GM23338 (cell line): ENCODE data around the gene ATG9A. TPM values are rescaled to one million over a fixed set of nuclear protein-coding genes. Genes with fewer than 3 reads are reported as not detected.

ENCODE experiments used
- ATAC-seq: fragments of 200-7000 bp; cut with Tn5 transposase; 3 replicates; pipeline ENCODE4 v1.9.1; 2020
- DNase-seq: peaks from one replicate; pipeline ENCODE4 v3.0.0-alpha.2; 2015; ENCODE audit warnings: low spot score
- H2AFZ ChIP-seq: fragments of 200-600 bp; sonication (generic); 2 replicates; pipeline ENCODE4 v1.8.0; 2016; ENCODE audit warnings: antibody characterized with exemption, mild to moderate bottlenecking, moderate library complexity
- H3F3A ChIP-seq: fragments of 200-600 bp; sonication (generic); replicated peaks from 2 replicates; pipeline ENCODE4 v1.8.0; 2017; ENCODE audit warnings: antibody characterized with exemption, mixed run types, low read depth
- H3K27ac ChIP-seq: fragments of 200-600 bp; sonication (generic); 2 replicates; pipeline ENCODE4 v1.6.1; 2016; ENCODE audit warnings: low read depth
- H3K27me3 ChIP-seq: fragments of 200-600 bp; sonication (generic); 2 replicates; pipeline ENCODE4 v1.8.0; 2016; ENCODE audit warnings: mild to moderate bottlenecking, mixed run types, moderate library complexity; ENCODE audit not compliant: insufficient read depth
- H3K36me3 ChIP-seq: fragments of 200-600 bp; sonication (generic); 2 replicates; pipeline ENCODE4 v1.8.0; 2016; ENCODE audit warnings: mild to moderate bottlenecking; ENCODE audit not compliant: insufficient read depth
- H3K4me1 ChIP-seq: fragments of 200-600 bp; sonication (generic); 2 replicates; pipeline ENCODE4 v1.8.0; 2016; ENCODE audit warnings: mild to moderate bottlenecking, moderate library complexity; ENCODE audit not compliant: insufficient read depth
- H3K4me2 ChIP-seq: fragments of 200-600 bp; sonication (generic); 2 replicates; pipeline ENCODE4 v1.7.1; 2017; ENCODE audit warnings: mixed run types
- H3K4me3 ChIP-seq: fragments of 200-600 bp; sonication (generic); 2 replicates; pipeline ENCODE4 v1.6.1; 2016; ENCODE audit warnings: mixed run types
- H3K79me2 ChIP-seq: fragments of 200-600 bp; sonication (generic); replicated peaks from 2 replicates; pipeline ENCODE4 v1.8.0; 2017; ENCODE audit warnings: mild to moderate bottlenecking; ENCODE audit not compliant: insufficient read depth
- H3K9me2 ChIP-seq: fragments of 200-600 bp; sonication (generic); 2 replicates; pipeline ENCODE4 v1.8.0; 2017; ENCODE audit not compliant: insufficient read depth
- H4K20me1 ChIP-seq: fragments of 200-600 bp; sonication (generic); replicated peaks from 2 replicates; pipeline ENCODE4 v1.8.0; 2017; ENCODE audit warnings: mild to moderate bottlenecking; ENCODE audit not compliant: insufficient read depth
- H3K27ac Mint-ChIP-seq: 2 replicates; pipeline ENCODE4 v1.8.0; 2020; ENCODE audit warnings: inconsistent platforms, mild to moderate bottlenecking, moderate library complexity, mixed read lengths
- H3K27me3 Mint-ChIP-seq: 3 replicates; pipeline ENCODE4 v1.8.0; 2022; ENCODE audit warnings: low read depth, mild to moderate bottlenecking, moderate library complexity, mixed read lengths, inconsistent platforms; ENCODE audit not compliant: insufficient read depth, poor library complexity
- H3K36me3 Mint-ChIP-seq: 3 replicates; pipeline ENCODE4 v1.8.0; 2021; ENCODE audit warnings: low read depth, mild to moderate bottlenecking, inconsistent platforms, moderate library complexity, mixed read lengths
- H3K4me1 Mint-ChIP-seq: 3 replicates; pipeline ENCODE4 v1.8.0; 2020; ENCODE audit warnings: mild to moderate bottlenecking, inconsistent platforms, mixed read lengths
- H3K4me3 Mint-ChIP-seq: 3 replicates; pipeline ENCODE4 v1.8.0; 2021; ENCODE audit warnings: moderate library complexity, mild to moderate bottlenecking, inconsistent platforms, mixed read lengths
- H3K9me3 Mint-ChIP-seq: 3 replicates; pipeline ENCODE4 v1.8.0; 2020; ENCODE audit warnings: moderate library complexity, mild to moderate bottlenecking, inconsistent platforms, mixed read lengths
- CREB1 ChIP-seq: fragments of 250-450 bp; sonication (Bioruptor Pico); IDR thresholded peaks from 2 replicates; pipeline ENCODE4 v1.5.0; 2020; ENCODE audit warnings: low read depth, mild to moderate bottlenecking, moderate library complexity
- CTCF ChIP-seq, 2 experiments: fragments of 200-600 bp in 1 of 2; sonication (generic) in 1 of 2; conservative IDR thresholded peaks; 2 replicates each; pipeline versions ENCODE4 v1.5.1 to v1.6.1; 2016 to 2017; ENCODE audit warnings: antibody characterized with exemption in 2 of 2, low read depth in 2 of 2, mild to moderate bottlenecking in 2 of 2, moderate library complexity in 1 of 2
- EZH2 ChIP-seq: fragments of 200-600 bp; sonication (generic); IDR thresholded peaks from one replicate; pipeline ENCODE4 v1.8.0; 2017; ENCODE audit warnings: antibody characterized with exemption, mild to moderate bottlenecking, low read depth; ENCODE audit not compliant: unreplicated experiment
- EZH2phosphoT487 ChIP-seq: fragments of 200-600 bp; sonication (generic); IDR thresholded peaks from one replicate; pipeline ENCODE4 v1.8.1; 2018; ENCODE audit warnings: antibody characterized with exemption; ENCODE audit not compliant: unreplicated experiment
- JUNB ChIP-seq: IDR thresholded peaks from one replicate; pipeline ENCODE4 v1.6.1; 2016; ENCODE audit warnings: antibody characterized with exemption; ENCODE audit not compliant: unreplicated experiment
- NANOG ChIP-seq: IDR thresholded peaks from 2 replicates; pipeline ENCODE4 v1.6.1; 2016; ENCODE audit warnings: antibody characterized with exemption, borderline replicate concordance
- POLR2AphosphoS5 ChIP-seq: IDR thresholded peaks from 2 replicates; pipeline ENCODE4 v1.6.1; 2016; ENCODE audit warnings: antibody characterized with exemption, low read depth
- REST ChIP-seq: IDR thresholded peaks from one replicate; pipeline ENCODE4 v1.6.1; 2018; ENCODE audit warnings: antibody characterized with exemption; ENCODE audit not compliant: unreplicated experiment
- STAT1 ChIP-seq: IDR thresholded peaks from one replicate; pipeline ENCODE4 v1.6.1; 2016; ENCODE audit warnings: antibody characterized with exemption; ENCODE audit not compliant: unreplicated experiment
- ZNF114 ChIP-seq: fragments of 250-450 bp; sonication (Bioruptor Pico); IDR thresholded peaks from 2 replicates; pipeline ENCODE4 v1.5.0; 2020; ENCODE audit warnings: mild to moderate bottlenecking, moderate library complexity
- ZNF331 ChIP-seq: fragments of 250-450 bp; sonication (Bioruptor Pico); IDR thresholded peaks from 2 replicates; pipeline ENCODE4 v1.5.0; 2020; ENCODE audit warnings: low read depth, mild to moderate bottlenecking, moderate library complexity
- polyA plus RNA-seq: library from polyadenylated mRNA; unstranded; fragments of >200 nt; fragmentation: Nextera tagmentation; extraction: Ambion mirVana; gene quantifications from 2 replicates; pipeline ENCODE4 v1.2.1, GENCODE V29; 2016
- total RNA-seq: library from RNA; depleted of rRNA; stranded (reverse); fragments of >200 nt; shearing (Covaris generic); gene quantifications from 2 replicates; pipeline ENCODE4 v1.2.3, GENCODE V29; 2014
- TF ChIP-seq, protein P1 (sequence below): IDR thresholded peaks from 2 replicates; pipeline ENCODE4 v1.6.1; 2016; ENCODE audit warnings: antibody characterized with exemption
- TF ChIP-seq, protein P2 (sequence below): fragments of 250-450 bp; sonication (Bioruptor Pico); IDR thresholded peaks from 2 replicates; pipeline ENCODE4 v1.5.0; 2020; ENCODE audit warnings: mild to moderate bottlenecking, moderate library complexity

ATG9A gene
- total and polyA plus RNA-seq, 2 experiments from 2014 or later, result 20.7 to 54.2 TPM

- Histone ChIP-seq H3F3A (peaks cover 15% of the 10 kb centered on the region; the same call in 1 of the 2 replicates), H3K9me2 (no peaks in the 10 kb centered on the region), H3K36me3 (no peaks in the 10 kb centered on the region; the same call in 1 of the 2 replicates), H2AFZ (peak overlapping the region; percentile 98), H3K4me2 (peak overlapping the region; percentile 96), H4K20me1 (no peaks in the 10 kb centered on the region; the same call in 1 of the 2 replicates), H3K79me2 (no peaks in the 10 kb centered on the region), H3K4me1 (peaks cover 15% of the 10 kb centered on the region), H3K27me3 (no peaks in the 10 kb centered on the region), H3K4me3 (peak overlapping the region; percentile 84), H3K27ac (0 out of 2 replicates have a peak overlapping the region, but pooled peaks have one; percentile 74)
- TF ChIP-seq, protein P1, sequence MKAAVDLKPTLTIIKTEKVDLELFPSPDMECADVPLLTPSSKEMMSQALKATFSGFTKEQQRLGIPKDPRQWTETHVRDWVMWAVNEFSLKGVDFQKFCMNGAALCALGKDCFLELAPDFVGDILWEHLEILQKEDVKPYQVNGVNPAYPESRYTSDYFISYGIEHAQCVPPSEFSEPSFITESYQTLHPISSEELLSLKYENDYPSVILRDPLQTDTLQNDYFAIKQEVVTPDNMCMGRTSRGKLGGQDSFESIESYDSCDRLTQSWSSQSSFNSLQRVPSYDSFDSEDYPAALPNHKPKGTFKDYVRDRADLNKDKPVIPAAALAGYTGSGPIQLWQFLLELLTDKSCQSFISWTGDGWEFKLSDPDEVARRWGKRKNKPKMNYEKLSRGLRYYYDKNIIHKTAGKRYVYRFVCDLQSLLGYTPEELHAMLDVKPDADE, result no peak
- TF ChIP-seq CTCF (conservative IDR thresholded peaks at IDR 0.05; ENCODE audit: low read depth in 2 of 2) (no peak), STAT1 (no peak), CREB1 (CRISPR knock-in tag) (no peak), REST (no peak), NANOG (no peak), EZH2phosphoT487 (no peak), EZH2 (no peak), POLR2AphosphoS5 (no peak), ZNF331 (CRISPR knock-in tag) (no peak), JUNB (no peak), ZNF114 (CRISPR knock-in tag) (no peak)
- TF ChIP-seq, protein P2, sequence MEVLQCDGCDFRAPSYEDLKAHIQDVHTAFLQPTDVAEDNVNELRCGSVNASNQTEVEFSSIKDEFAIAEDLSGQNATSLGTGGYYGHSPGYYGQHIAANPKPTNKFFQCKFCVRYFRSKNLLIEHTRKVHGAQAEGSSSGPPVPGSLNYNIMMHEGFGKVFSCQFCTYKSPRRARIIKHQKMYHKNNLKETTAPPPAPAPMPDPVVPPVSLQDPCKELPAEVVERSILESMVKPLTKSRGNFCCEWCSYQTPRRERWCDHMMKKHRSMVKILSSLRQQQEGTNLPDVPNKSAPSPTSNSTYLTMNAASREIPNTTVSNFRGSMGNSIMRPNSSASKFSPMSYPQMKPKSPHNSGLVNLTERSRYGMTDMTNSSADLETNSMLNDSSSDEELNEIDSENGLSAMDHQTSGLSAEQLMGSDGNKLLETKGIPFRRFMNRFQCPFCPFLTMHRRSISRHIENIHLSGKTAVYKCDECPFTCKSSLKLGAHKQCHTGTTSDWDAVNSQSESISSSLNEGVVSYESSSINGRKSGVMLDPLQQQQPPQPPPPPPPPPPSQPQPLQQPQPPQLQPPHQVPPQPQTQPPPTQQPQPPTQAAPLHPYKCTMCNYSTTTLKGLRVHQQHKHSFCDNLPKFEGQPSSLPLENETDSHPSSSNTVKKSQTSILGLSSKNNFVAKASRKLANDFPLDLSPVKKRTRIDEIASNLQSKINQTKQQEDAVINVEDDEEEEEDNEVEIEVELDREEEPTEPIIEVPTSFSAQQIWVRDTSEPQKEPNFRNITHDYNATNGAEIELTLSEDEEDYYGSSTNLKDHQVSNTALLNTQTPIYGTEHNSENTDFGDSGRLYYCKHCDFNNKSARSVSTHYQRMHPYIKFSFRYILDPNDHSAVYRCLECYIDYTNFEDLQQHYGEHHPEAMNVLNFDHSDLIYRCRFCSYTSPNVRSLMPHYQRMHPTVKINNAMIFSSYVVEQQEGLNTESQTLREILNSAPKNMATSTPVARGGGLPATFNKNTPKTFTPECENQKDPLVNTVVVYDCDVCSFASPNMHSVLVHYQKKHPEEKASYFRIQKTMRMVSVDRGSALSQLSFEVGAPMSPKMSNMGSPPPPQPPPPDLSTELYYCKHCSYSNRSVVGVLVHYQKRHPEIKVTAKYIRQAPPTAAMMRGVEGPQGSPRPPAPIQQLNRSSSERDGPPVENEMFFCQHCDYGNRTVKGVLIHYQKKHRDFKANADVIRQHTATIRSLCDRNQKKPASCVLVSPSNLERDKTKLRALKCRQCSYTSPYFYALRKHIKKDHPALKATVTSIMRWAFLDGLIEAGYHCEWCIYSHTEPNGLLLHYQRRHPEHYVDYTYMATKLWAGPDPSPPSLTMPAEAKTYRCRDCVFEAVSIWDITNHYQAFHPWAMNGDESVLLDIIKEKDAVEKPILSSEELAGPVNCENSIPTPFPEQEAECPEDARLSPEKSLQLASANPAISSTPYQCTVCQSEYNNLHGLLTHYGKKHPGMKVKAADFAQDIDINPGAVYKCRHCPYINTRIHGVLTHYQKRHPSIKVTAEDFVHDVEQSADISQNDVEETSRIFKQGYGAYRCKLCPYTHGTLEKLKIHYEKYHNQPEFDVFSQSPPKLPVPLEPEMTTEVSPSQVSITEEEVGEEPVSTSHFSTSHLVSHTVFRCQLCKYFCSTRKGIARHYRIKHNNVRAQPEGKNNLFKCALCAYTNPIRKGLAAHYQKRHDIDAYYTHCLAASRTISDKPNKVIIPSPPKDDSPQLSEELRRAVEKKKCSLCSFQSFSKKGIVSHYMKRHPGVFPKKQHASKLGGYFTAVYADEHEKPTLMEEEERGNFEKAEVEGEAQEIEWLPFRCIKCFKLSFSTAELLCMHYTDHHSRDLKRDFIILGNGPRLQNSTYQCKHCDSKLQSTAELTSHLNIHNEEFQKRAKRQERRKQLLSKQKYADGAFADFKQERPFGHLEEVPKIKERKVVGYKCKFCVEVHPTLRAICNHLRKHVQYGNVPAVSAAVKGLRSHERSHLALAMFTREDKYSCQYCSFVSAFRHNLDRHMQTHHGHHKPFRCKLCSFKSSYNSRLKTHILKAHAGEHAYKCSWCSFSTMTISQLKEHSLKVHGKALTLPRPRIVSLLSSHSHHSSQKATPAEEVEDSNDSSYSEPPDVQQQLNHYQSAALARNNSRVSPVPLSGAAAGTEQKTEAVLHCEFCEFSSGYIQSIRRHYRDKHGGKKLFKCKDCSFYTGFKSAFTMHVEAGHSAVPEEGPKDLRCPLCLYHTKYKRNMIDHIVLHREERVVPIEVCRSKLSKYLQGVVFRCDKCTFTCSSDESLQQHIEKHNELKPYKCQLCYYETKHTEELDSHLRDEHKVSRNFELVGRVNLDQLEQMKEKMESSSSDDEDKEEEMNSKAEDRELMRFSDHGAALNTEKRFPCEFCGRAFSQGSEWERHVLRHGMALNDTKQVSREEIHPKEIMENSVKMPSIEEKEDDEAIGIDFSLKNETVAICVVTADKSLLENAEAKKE (CRISPR knock-in tag), result no peak
- H3K9me3 Mint-ChIP-seq, result peaks cover 6% of the 10 kb centered on the region; the same call in 2 of the 3 replicates
- H3K4me1 Mint-ChIP-seq, result peaks cover 13% of the 10 kb centered on the region; the same call in 2 of the 3 replicates
- ATAC-seq (no peak), DNase-seq (peak; percentile 15)
- H3K36me3 Mint-ChIP-seq, result peaks cover 21% of the 10 kb centered on the region
- peak overlapping the region; percentile 87 for H3K27ac Mint-ChIP-seq
- H3K4me3 Mint-ChIP-seq, result peak overlapping the region; percentile 88
- peaks cover 10% of the 10 kb centered on the region for H3K27me3 Mint-ChIP-seq
Measured at GRCh38 chr2:219205981-219206327, 23.5 kb downstream of the ATG9A start.
